ENCODE measurements around the gene SDHAF3. TPM values are rescaled to one million over a fixed set of nuclear protein-coding genes. Genes with fewer than 3 reads are reported as not detected.
"Not testable (repeated sequence)": the region's sequence is repeated elsewhere in the genome, so short reads cannot be mapped to it uniquely, and the experiment has no call there.

The SDHAF3 gene
- total RNA-seq, 1 experiment from 2014 or later, result 63.4 TPM

DNA sequence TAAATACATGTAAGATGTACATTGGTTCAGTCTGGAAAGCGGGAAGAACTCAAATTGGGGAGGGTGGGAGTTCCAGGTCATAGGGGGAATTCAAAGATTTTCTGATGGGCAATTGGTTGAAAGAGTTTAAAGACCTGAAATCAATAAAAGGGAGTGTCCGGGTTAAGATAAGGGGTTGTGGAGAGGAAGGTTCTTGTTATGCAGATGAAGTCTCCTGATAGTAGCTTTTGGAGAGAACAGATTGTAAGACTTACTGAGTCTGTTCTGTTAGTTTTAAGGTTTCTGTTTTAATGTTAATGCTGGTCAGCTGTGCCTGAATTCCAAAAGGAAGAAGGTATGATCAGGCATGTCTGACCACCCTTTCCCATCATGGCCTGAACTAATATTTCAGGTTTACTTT, 48.8 kb downstream of the SDHAF3 start:
- Histone ChIP-seq H3K36me3 (ENCODE audit: insufficient read depth, low read length) (peaks cover 19% of the 10 kb centered on the region; the same call in 1 of the 2 replicates), H3K4me1 (ENCODE audit: low read length) (no peaks in the 10 kb centered on the region), H2AFZ (ENCODE audit: low read length) (no peak overlapping the region), H3K79me2 (ENCODE audit: low read length) (peaks cover 88% of the 10 kb centered on the region), H3K4me2 (ENCODE audit: low read depth, low read length, poor library complexity, severe bottlenecking) (no peak overlapping the region), H3K27me3 (ENCODE audit: low read length) (no peaks in the 10 kb centered on the region), H4K20me1 (ENCODE audit: insufficient read depth, low read depth, low read length) (no peaks in the 10 kb centered on the region), H3K9me3 (ENCODE audit: low read length) (no peaks in the 10 kb centered on the region; the same call in 1 of the 2 replicates), H3K27ac (ENCODE audit: low read length) (no peak overlapping the region), H3K9ac (ENCODE audit: low read length) (no peak overlapping the region), H3K4me3 (ENCODE audit: low read length) (no peak overlapping the region), H3K9me2 (replicated peaks; ENCODE audit: insufficient read depth, low read length) (no peaks in the 10 kb centered on the region)
- DNase-seq, result no peak

DNA sequence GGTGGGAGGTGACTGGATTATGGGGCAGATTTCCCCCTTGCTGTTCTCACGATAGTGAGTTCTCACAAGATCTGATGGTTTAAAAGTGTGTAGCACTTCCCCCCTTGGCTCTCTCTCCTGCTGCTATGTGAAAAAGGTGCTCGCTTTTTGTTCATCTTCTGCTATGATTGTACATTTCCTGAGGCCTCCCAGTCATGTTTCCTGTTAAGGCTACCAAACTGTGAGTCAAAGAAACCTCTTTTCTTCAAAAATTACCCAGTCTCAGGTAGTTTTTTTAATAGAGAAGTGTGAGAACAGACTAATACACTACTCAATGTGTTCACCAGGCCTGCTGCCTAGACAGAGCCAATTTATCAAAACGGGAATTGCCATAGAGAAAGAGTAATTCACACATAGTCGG, 49.7 kb downstream of the SDHAF3 start:
- Histone ChIP-seq H4K20me1 (ENCODE audit: insufficient read depth, low read depth, low read length) (no peaks in the 10 kb centered on the region), H3K9ac (ENCODE audit: low read length) (no peak overlapping the region), H3K4me1 (ENCODE audit: low read length) (no peaks in the 10 kb centered on the region; the same call in 1 of the 2 replicates), H3K36me3 (ENCODE audit: insufficient read depth, low read length) (peaks cover 15% of the 10 kb centered on the region; the same call in 1 of the 2 replicates), H3K9me2 (replicated peaks; ENCODE audit: insufficient read depth, low read length) (no peaks in the 10 kb centered on the region; the same call in 1 of the 2 replicates), H3K9me3 (ENCODE audit: low read length) (no peaks in the 10 kb centered on the region; the same call in 1 of the 2 replicates), H3K27ac (ENCODE audit: low read length) (no peak overlapping the region), H3K79me2 (ENCODE audit: low read length) (peaks cover 86% of the 10 kb centered on the region), H3K27me3 (ENCODE audit: low read length) (no peaks in the 10 kb centered on the region), H2AFZ (ENCODE audit: low read length) (no peak overlapping the region), H3K4me3 (ENCODE audit: low read length) (no peak overlapping the region), H3K4me2 (ENCODE audit: low read depth, low read length, poor library complexity, severe bottlenecking) (no peak overlapping the region)
- DNase-seq, result no peak

DNA sequence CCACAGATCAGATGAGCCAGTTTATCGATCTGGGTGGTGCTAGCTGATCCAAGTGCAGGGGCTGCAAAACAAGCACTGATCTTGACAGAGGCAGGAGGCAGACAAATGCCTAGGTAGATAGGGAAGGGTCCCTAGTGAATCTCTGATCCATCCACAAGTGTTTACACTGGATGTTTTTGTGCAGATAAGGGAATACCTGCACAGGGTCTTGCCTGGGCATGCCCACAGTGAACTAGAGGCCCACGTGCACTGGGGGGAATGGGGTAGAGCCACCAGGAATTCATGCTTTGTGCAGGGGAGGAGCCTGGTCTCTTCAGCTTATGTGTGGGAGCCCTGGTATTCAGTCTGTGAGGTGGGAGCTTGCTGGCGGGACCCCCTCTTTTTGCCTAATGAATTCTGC, 50.3 kb downstream of the SDHAF3 start:
- H4K20me1 ChIP-seq (ENCODE audit: insufficient read depth, low read depth, low read length), result no peaks in the 10 kb centered on the region
- no peak overlapping the region for H3K4me3 ChIP-seq (ENCODE audit: low read length)
- no peaks in the 10 kb centered on the region; the same call in 1 of the 2 replicates for H3K9me3 ChIP-seq (ENCODE audit: low read length)
- H3K36me3 ChIP-seq (ENCODE audit: insufficient read depth, low read length), result peaks cover 15% of the 10 kb centered on the region; the same call in 1 of the 2 replicates
- H3K79me2 ChIP-seq (ENCODE audit: low read length), result peaks cover 85% of the 10 kb centered on the region
- H3K4me2 ChIP-seq (ENCODE audit: low read depth, low read length, poor library complexity, severe bottlenecking), result no peak overlapping the region
- no peaks in the 10 kb centered on the region; the same call in 1 of the 2 replicates for H3K9me2 ChIP-seq (replicated peaks; ENCODE audit: insufficient read depth, low read length)
- no peak overlapping the region for H3K9ac ChIP-seq (ENCODE audit: low read length)
- DNase-seq, result no peak
- no peak overlapping the region for H3K27ac ChIP-seq (ENCODE audit: low read length)
- no peaks in the 10 kb centered on the region; the same call in 1 of the 2 replicates for H3K4me1 ChIP-seq (ENCODE audit: low read length)
- H2AFZ ChIP-seq (ENCODE audit: low read length), result no peak overlapping the region
- no peaks in the 10 kb centered on the region for H3K27me3 ChIP-seq (ENCODE audit: low read length)

DNA sequence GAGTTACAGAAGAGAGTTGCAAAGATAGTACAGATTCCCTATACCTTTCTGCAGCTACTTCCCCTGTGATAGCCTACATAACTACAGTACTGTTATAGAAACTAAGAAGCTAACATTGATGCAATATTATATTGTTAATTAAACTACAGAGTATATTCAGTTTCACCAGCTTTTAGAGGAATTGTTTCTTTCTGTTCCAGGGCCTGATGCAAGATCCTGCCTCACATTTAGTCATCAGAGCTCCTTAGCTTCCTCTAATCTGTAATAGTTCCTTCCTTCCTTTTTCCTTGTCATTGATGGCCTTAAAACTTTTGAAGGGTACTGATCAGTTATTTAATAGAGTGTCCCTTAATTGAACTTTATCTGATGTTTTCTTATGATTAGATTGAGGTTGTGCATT, 56.8 kb downstream of the SDHAF3 start:
- Histone ChIP-seq H3K9me3 (ENCODE audit: low read length) (no peaks in the 10 kb centered on the region), H3K9me2 (replicated peaks; ENCODE audit: insufficient read depth, low read length) (no peaks in the 10 kb centered on the region; the same call in 1 of the 2 replicates), H3K4me1 (ENCODE audit: low read length) (peaks cover 15% of the 10 kb centered on the region), H3K27me3 (ENCODE audit: low read length) (no peaks in the 10 kb centered on the region), H3K36me3 (ENCODE audit: insufficient read depth, low read length) (no peaks in the 10 kb centered on the region), H3K79me2 (ENCODE audit: low read length) (peaks cover 81% of the 10 kb centered on the region), H4K20me1 (ENCODE audit: insufficient read depth, low read depth, low read length) (no peaks in the 10 kb centered on the region), H3K9ac (ENCODE audit: low read length) (no peak overlapping the region), H3K4me3 (ENCODE audit: low read length) (no peak overlapping the region), H3K27ac (ENCODE audit: low read length) (no peak overlapping the region), H3K4me2 (ENCODE audit: low read depth, low read length, poor library complexity, severe bottlenecking) (no peak overlapping the region), H2AFZ (ENCODE audit: low read length) (no peak overlapping the region)
- no peak for DNase-seq

DNA sequence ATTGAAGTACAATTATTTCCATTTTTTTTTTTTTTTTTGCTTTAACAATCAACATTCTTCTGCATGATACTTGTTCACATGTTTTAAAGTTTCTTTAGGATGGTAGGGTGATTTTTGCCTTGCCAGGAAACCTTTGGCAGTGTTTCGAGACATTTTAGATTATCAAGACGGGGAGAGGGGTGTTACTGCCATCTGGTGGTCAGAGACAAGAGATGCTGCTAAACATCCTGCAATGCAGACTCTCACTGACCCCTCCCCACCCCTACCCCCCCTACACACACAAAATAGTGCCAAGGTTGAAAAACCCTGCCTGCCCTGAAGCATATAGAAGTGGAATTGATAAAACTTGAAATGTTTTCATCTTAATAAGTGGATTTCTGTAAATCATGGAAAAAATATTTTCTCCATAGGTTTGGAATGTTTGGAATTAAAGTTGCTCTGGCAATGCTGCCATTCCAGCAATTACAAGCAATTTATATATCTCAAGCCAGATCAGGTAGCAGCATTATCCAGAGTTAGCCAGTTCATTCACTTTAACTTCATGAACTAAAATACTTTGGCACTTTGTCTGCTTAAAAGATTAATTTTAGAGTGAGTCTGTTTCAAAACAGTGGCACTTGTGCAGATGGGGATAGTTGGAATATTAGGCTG, 62.1 kb downstream of the SDHAF3 start:
- Histone ChIP-seq H3K4me2 (ENCODE audit: low read depth, low read length, poor library complexity, severe bottlenecking) (no peak overlapping the region), H3K4me3 (ENCODE audit: low read length) (no peak overlapping the region), H3K27me3 (ENCODE audit: low read length) (no peaks in the 10 kb centered on the region), H4K20me1 (ENCODE audit: insufficient read depth, low read depth, low read length) (no peaks in the 10 kb centered on the region), H3K79me2 (ENCODE audit: low read length) (peaks cover 53% of the 10 kb centered on the region), H3K36me3 (ENCODE audit: insufficient read depth, low read length) (0 out of 2 replicates have a peak, but pooled peaks cover 8% of the 10 kb centered on the region), H3K27ac (ENCODE audit: low read length) (no peak overlapping the region), H3K4me1 (ENCODE audit: low read length) (peaks cover 20% of the 10 kb centered on the region), H3K9ac (ENCODE audit: low read length) (no peak overlapping the region), H3K9me3 (ENCODE audit: low read length) (no peaks in the 10 kb centered on the region), H3K9me2 (replicated peaks; ENCODE audit: insufficient read depth, low read length) (no peaks in the 10 kb centered on the region), H2AFZ (ENCODE audit: low read length) (no peak overlapping the region)
- DNase-seq, result peak; percentile 82

DNA sequence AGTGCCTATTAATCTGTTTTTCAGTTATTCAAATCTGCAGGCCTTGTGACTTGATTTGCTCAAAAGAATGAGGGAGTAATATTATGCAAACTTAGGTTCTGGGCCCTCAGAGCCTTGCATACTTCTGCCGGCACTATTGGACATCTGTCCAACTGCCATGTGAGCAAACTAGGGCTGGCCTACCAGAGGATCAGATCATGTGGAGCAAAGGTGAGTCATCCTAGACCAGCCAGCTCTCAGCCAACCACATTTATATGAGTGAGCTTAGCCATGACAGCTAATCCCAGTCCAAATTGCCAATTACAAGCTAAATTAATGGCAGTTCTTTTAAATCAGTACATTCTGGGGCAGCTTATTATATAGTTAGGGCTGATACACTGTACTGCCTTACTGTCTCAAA, 69.6 kb downstream of the SDHAF3 start:
- Histone ChIP-seq H3K9me3 (ENCODE audit: low read length) (no peaks in the 10 kb centered on the region), H3K36me3 (ENCODE audit: insufficient read depth, low read length) (0 out of 2 replicates have a peak, but pooled peaks cover under 1% of the 10 kb centered on the region), H3K9ac (ENCODE audit: low read length) (no peak overlapping the region), H3K79me2 (ENCODE audit: low read length) (no peaks in the 10 kb centered on the region), H2AFZ (ENCODE audit: low read length) (no peak overlapping the region), H3K4me3 (ENCODE audit: low read length) (no peak overlapping the region), H3K4me2 (ENCODE audit: low read depth, low read length, poor library complexity, severe bottlenecking) (no peak overlapping the region), H3K27ac (ENCODE audit: low read length) (no peak overlapping the region), H3K27me3 (ENCODE audit: low read length) (no peaks in the 10 kb centered on the region), H4K20me1 (ENCODE audit: insufficient read depth, low read depth, low read length) (no peaks in the 10 kb centered on the region), H3K4me1 (ENCODE audit: low read length) (peaks cover 13% of the 10 kb centered on the region), H3K9me2 (replicated peaks; ENCODE audit: insufficient read depth, low read length) (no peaks in the 10 kb centered on the region)
- no peak for DNase-seq

DNA sequence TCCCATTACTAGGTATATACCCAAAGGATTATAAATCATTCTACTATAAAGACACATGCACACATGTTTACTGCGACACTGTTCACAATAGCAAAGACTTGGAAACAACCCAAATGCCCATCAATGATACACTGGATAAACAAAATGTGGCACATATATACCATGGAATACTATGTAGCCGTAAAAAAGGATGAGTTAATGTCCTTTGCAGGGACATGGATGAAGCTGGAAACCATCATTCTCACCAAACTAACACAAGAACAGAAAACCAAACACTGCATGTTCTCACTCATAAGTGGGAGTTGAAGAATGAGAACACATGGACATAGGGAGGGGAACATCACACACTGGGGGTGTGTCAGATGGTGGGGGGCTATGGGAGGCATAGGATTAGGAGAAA, 78.7 kb downstream of the SDHAF3 start:
- not testable (repeated sequence) for DNase-seq; H3K4me1 ChIP-seq (ENCODE audit: low read length); H3K27ac ChIP-seq (ENCODE audit: low read length); H3K27me3 ChIP-seq (ENCODE audit: low read length); H3K79me2 ChIP-seq (ENCODE audit: low read length); H2AFZ ChIP-seq (ENCODE audit: low read length); H4K20me1 ChIP-seq (ENCODE audit: insufficient read depth, low read depth, low read length); H3K4me2 ChIP-seq (ENCODE audit: low read depth, low read length, poor library complexity, severe bottlenecking); H3K36me3 ChIP-seq (ENCODE audit: insufficient read depth, low read length); H3K9ac ChIP-seq (ENCODE audit: low read length); H3K9me3 ChIP-seq (ENCODE audit: low read length); H3K4me3 ChIP-seq (ENCODE audit: low read length); H3K9me2 ChIP-seq (replicated peaks; ENCODE audit: insufficient read depth, low read length)

DNA sequence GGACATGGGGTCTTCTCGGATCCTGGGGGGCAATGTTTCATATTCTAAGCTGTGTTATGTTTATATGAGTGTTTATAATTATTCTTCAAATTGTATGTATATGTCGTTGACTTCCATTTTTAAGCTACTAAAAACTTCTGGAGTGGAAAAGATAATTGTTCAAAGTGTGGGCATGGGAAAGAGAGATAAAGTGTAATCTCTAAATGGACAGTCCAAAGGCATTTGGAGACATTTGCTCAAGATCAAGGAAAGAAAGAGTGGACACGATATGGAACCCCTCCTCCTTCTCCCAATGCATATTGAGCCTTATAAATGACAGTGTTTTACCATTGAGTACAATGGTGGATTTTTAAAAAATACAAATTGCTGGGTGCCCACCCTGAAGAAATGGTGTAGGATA, 81.1 kb downstream of the SDHAF3 start:
- H3K27ac ChIP-seq (ENCODE audit: low read length), result no peak overlapping the region
- H3K9ac ChIP-seq (ENCODE audit: low read length), result no peak overlapping the region
- DNase-seq, result no peak
- H3K9me3 ChIP-seq (ENCODE audit: low read length), result no peaks in the 10 kb centered on the region
- no peaks in the 10 kb centered on the region for H3K27me3 ChIP-seq (ENCODE audit: low read length)
- H3K9me2 ChIP-seq (replicated peaks; ENCODE audit: insufficient read depth, low read length), result no peaks in the 10 kb centered on the region
- no peaks in the 10 kb centered on the region for H3K36me3 ChIP-seq (ENCODE audit: insufficient read depth, low read length)
- no peaks in the 10 kb centered on the region for H3K4me1 ChIP-seq (ENCODE audit: low read length)
- no peaks in the 10 kb centered on the region for H4K20me1 ChIP-seq (ENCODE audit: insufficient read depth, low read depth, low read length)
- no peaks in the 10 kb centered on the region for H3K79me2 ChIP-seq (ENCODE audit: low read length)
- no peak overlapping the region for H2AFZ ChIP-seq (ENCODE audit: low read length)
- H3K4me2 ChIP-seq (ENCODE audit: low read depth, low read length, poor library complexity, severe bottlenecking), result no peak overlapping the region
- no peak overlapping the region for H3K4me3 ChIP-seq (ENCODE audit: low read length)

Data from Karpas-422 (cell line).